Activated B cell treated with CpG ODN at 0.5 μM for 24 hours (primary cell): Measurements from ENCODE around the gene PASK. TPM values are rescaled to one million over a fixed set of nuclear protein-coding genes. Genes with fewer than 3 reads are reported as not detected.

Experiments used
- ATAC-seq: fragments of 200-7000 bp; cut with Tn5 transposase; one replicate; pipeline ENCODE4 v1.10.0; 2021; ENCODE audit warnings: low read depth, mild to moderate bottlenecking, moderate library complexity
- CTCF ChIA-PET: fragments of 350-600 bp; sonication (Branson Sonifier 250); formaldehyde crosslinking; loops from one replicate; lab custom pipeline; 2021; ENCODE audit warnings: antibody characterized with exemption; lab: Charles Lee
- POLR2A ChIA-PET: fragments of 350-600 bp; sonication (Branson Sonifier 250); formaldehyde crosslinking; loops from one replicate; lab custom pipeline; 2021; ENCODE audit warnings: antibody characterized with exemption; lab: Charles Lee
- DNase-seq: peaks from one replicate; pipeline ENCODE4 v3.0.0; 2022
- H3K27ac Mint-ChIP-seq: one replicate; pipeline ENCODE4 v1.8.0; 2020; ENCODE audit warnings: mixed read lengths
- H3K27me3 Mint-ChIP-seq: one replicate; pipeline ENCODE4 v1.8.0; 2021; ENCODE audit warnings: mixed read lengths
- H3K36me3 Mint-ChIP-seq: one replicate; pipeline ENCODE4 v1.8.0; 2021; ENCODE audit warnings: low read depth, mixed read lengths
- H3K4me1 Mint-ChIP-seq: one replicate; pipeline ENCODE4 v1.8.0; 2021; ENCODE audit warnings: mixed read lengths
- H3K4me3 Mint-ChIP-seq: one replicate; pipeline ENCODE4 v1.8.0; 2020; ENCODE audit warnings: mild to moderate bottlenecking, mixed read lengths
- H3K9me3 Mint-ChIP-seq: one replicate; pipeline ENCODE4 v1.8.0; 2020; ENCODE audit warnings: mixed read lengths
- CTCF ChIP-seq: fragments of 200-600 bp; IDR thresholded peaks from one replicate; pipeline ENCODE4 v1.8.0; 2022; ENCODE audit warnings: antibody characterized with exemption, mild to moderate bottlenecking
- intact Hi-C: fragments of 100-400 bp; cut with micrococcal nuclease; formaldehyde crosslinking; loops from one replicate; pipeline ENCODE4 v1.15.1; 2024
- total RNA-seq: library from RNA; stranded (reverse); gene quantifications from 2 replicates; pipeline ENCODE4 v1.2.3, GENCODE V29; 2022

Gene PASK
- total RNA-seq, 1 donor from 2014 or later, result 150 TPM

- Mint-ChIP-seq H3K9me3 (no peaks in the 10 kb centered on the region), H3K27me3 (no peaks in the 10 kb centered on the region), H3K36me3 (peaks cover 60% of the 10 kb centered on the region), H3K4me1 (peaks cover 32% of the 10 kb centered on the region), H3K27ac (no peak overlapping the region), H3K4me3 (no peak overlapping the region)
- intact Hi-C loops, result no loop called here
- no peak for ATAC-seq
- TF ChIP-seq CTCF, result no peak
- CTCF ChIA-PET, result no interaction called here
- DNase-seq, result no peak
- POLR2A ChIA-PET, result no interaction called here
Observed at GRCh38 chr2:241114836-241115235, 34.4 kb downstream of the PASK start.

GRCh38 chr2:241112592-241112991, 36.7 kb downstream of the PASK start:
- Mint-ChIP-seq H3K4me1 (peaks cover 53% of the 10 kb centered on the region), H3K9me3 (no peaks in the 10 kb centered on the region), H3K36me3 (peaks cover 54% of the 10 kb centered on the region), H3K27me3 (no peaks in the 10 kb centered on the region), H3K27ac (peak overlapping the region; percentile 94), H3K4me3 (peak overlapping the region; percentile 37)
- ChIA-PET POLR2A (interaction anchor here (0.6 to 6.9 kb wide), 4 partner anchors 11 to 486 kb away, joined by 4 to 142 read pairs (median 95); partner anchors contain the start of genes MTERF4, PASK and PPP1R7), CTCF (interaction anchor here (1.4 kb wide), 1 partner anchor 37 kb away, joined by 4 read pairs; the partner anchor contains the start of gene PASK)
- ATAC-seq (no peak), DNase-seq (no peak)
- no peak for TF ChIP-seq CTCF
- intact Hi-C loops, result no loop called here

GRCh38 chr2:241112046-241112445, 37.2 kb downstream of the PASK start:
- intact Hi-C loops, result no loop called here
- TF ChIP-seq CTCF, result no peak
- H3K27ac Mint-ChIP-seq, result peak overlapping the region; percentile 94
- POLR2A ChIA-PET, result interaction anchor here (0.6 to 6.9 kb wide), 4 partner anchors 10 to 486 kb away, joined by 4 to 142 read pairs (median 95); partner anchors contain the start of genes MTERF4, PASK and PPP1R7
- H3K36me3 Mint-ChIP-seq, result peaks cover 49% of the 10 kb centered on the region
- H3K9me3 Mint-ChIP-seq, result no peaks in the 10 kb centered on the region
- peak overlapping the region; percentile 48 for H3K4me3 Mint-ChIP-seq
- ATAC-seq, result no peak
- H3K27me3 Mint-ChIP-seq, result no peaks in the 10 kb centered on the region
- peaks cover 53% of the 10 kb centered on the region for H3K4me1 Mint-ChIP-seq
- DNase-seq, result no peak
- CTCF ChIA-PET, result interaction anchor here (1.4 kb wide), 1 partner anchor 37 kb away, joined by 4 read pairs; the partner anchor contains the start of gene PASK

- Mint-ChIP-seq H3K9me3 (no peaks in the 10 kb centered on the region), H3K36me3 (peaks cover 49% of the 10 kb centered on the region), H3K4me1 (peaks cover 53% of the 10 kb centered on the region), H3K27ac (peak overlapping the region; percentile 94), H3K27me3 (no peaks in the 10 kb centered on the region), H3K4me3 (peak overlapping the region; percentile 70)
- ChIA-PET POLR2A (interaction anchor here (1.1 to 6.9 kb wide), 12 partner anchors 10 to 205 kb away, joined by 3 to 142 read pairs (median 6); partner anchors contain the start of genes HDLBP, MTERF4, PASK and PPP1R7), CTCF (interaction anchor here (2.0 kb wide), 1 partner anchor 33 kb away, joined by 12 read pairs; no protein-coding TSS in a partner anchor)
- intact Hi-C loops, result no loop called here
- peak; percentile 53 for ATAC-seq
- no peak for DNase-seq
- no peak for TF ChIP-seq CTCF
Observed at GRCh38 chr2:241111440-241111805, 37.8 kb downstream of the PASK start.

GRCh38 chr2:241110607-241111439, 38.4 kb downstream of the PASK start:
- ATAC-seq (peak; percentile 80), DNase-seq (peak; percentile 46)
- H3K4me3 Mint-ChIP-seq, result peak overlapping the region; percentile 70
- intact Hi-C loops, result loop anchor here (1.0 kb wide), 4 partner anchors 9 to 70 kb away; partner anchors contain the start of genes MTERF4 and PPP1R7
- no peak for TF ChIP-seq CTCF
- CTCF ChIA-PET, result interaction anchor here (1.5 to 2.0 kb wide), 3 partner anchors 33 to 128 kb away, joined by 4 to 12 read pairs (median 9); partner anchors contain the start of gene PPP1R7
- H3K36me3 Mint-ChIP-seq, result peaks cover 46% of the 10 kb centered on the region
- POLR2A ChIA-PET, result interaction anchor here (0.7 to 6.9 kb wide), 20 partner anchors 9 to 545 kb away, joined by 3 to 142 read pairs (median 4); partner anchors contain the start of genes HDLBP, MTERF4, PASK and PPP1R7
- H3K9me3 Mint-ChIP-seq, result no peaks in the 10 kb centered on the region
- H3K27me3 Mint-ChIP-seq, result no peaks in the 10 kb centered on the region
- peak overlapping the region; percentile 94 for H3K27ac Mint-ChIP-seq
- peaks cover 53% of the 10 kb centered on the region for H3K4me1 Mint-ChIP-seq
